Breast epithelium (tissue), 4 donors: ENCODE results near the gene CDH2. TPM values are rescaled to one million over a fixed set of nuclear protein-coding genes. Genes with fewer than 3 reads are reported as not detected.

ENCODE experiments used
- DNase-seq, 2 donors: peaks; one replicate each; pipeline ENCODE4 v3.0.0-alpha.2; 2019; ENCODE audit warnings: low spot score in 2 of 2
- H3K27ac ChIP-seq, 2 donors: fragments of 200-600 bp; sonication (generic) in 1 of 2; one replicate each; pipeline ENCODE4 v1.5.1; 2016 to 2019; ENCODE audit warnings: mild to moderate bottlenecking in 1 of 2
- H3K27me3 ChIP-seq, 2 donors: fragments of 200-600 bp; sonication (generic) in 1 of 2; one replicate each; pipeline versions ENCODE4 v1.5.1 to v1.6.0; 2017 to 2019; ENCODE audit warnings: control low read depth in 1 of 2, mild to moderate bottlenecking in 1 of 2
- H3K36me3 ChIP-seq: fragments of 200-600 bp; one replicate; pipeline ENCODE4 v1.5.1; 2019
- H3K4me1 ChIP-seq, 2 donors: fragments of 200-600 bp; sonication (generic); one replicate each; pipeline ENCODE4 v1.5.1; 2016 to 2019; ENCODE audit warnings: control low read depth in 1 of 2
- H3K4me3 ChIP-seq, 3 donors: fragments of 200-600 bp; sonication (generic); 1 replicate in 2 of 3; 2 replicates in 1 of 3; pipeline ENCODE4 v1.5.1; 2016 to 2019; ENCODE audit warnings: mild to moderate bottlenecking in 3 of 3, moderate library complexity in 2 of 3
- H3K9me3 ChIP-seq, 2 donors: fragments of 200-600 bp; sonication (generic) in 1 of 2; one replicate each; pipeline ENCODE4 v1.5.1; 2016 to 2019; ENCODE audit warnings: control low read depth in 1 of 2
- POLR2A ChIP-seq: fragments of 450-650 bp; IDR thresholded peaks from one replicate; pipeline ENCODE4 v1.6.1; 2016; ENCODE audit warnings: antibody characterized with exemption, mild to moderate bottlenecking, moderate library complexity
- POLR2AphosphoS5 ChIP-seq, 3 donors: sonication (generic); formaldehyde crosslinking; IDR thresholded peaks; one replicate each; pipeline ENCODE4 v1.6.1; 2017; ENCODE audit warnings: antibody characterized with exemption in 3 of 3
- intact Hi-C: fragments of 100-400 bp; cut with DNase I; formaldehyde crosslinking; loops from one replicate; pipeline ENCODE4 v1.15.1; 2023; ENCODE audit warnings: low total_unique reads
- total RNA-seq, 3 donors: library from RNA; depleted of rRNA; stranded (reverse); fragments of >200 nt; gene quantifications; one replicate each; pipeline ENCODE4 v1.1.0, GENCODE V29; 2016
- TF ChIP-seq, protein P1 (sequence below), 3 donors: fragments of 450-650 bp; IDR thresholded peaks; one replicate each; pipeline ENCODE4 v1.5.1; 2016 to 2017; ENCODE audit warnings: antibody characterized with exemption in 3 of 3, mild to moderate bottlenecking in 3 of 3, moderate library complexity in 3 of 3

The CDH2 gene
- total RNA-seq, 3 donors from 2014 or later, result 0.16 to 1.8 (median 0.33) TPM

DNA sequence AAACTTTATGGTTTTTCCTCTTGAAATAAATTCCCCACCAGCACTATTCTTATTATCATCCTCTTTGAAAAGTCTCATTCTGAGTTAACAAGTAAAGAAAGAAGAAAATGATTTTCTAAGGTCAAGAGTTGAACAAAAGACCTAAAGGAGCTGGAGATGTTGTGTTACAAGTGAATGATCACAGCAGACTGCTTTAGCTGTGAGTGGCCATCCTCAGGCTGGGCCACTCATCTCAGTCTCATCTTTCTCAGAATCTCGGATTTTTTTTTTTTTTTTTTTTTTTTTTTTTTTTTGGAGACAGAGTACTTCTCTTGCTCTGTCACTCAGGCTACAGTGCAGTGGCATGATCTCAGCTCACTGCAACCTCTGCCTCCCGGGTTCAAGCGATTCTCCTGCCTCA lies 133.3 kb downstream of the CDH2 start:
- H3K4me1 ChIP-seq, result no peaks in the 10 kb centered on the region
- no peaks in the 10 kb centered on the region for H3K9me3 ChIP-seq
- H3K36me3 ChIP-seq, result no peaks in the 10 kb centered on the region
- DNase-seq, result no peak
- TF ChIP-seq POLR2A (no peak), POLR2AphosphoS5 (IDR thresholded peaks at IDR 0.05) (no peak)
- TF ChIP-seq, protein P1, sequence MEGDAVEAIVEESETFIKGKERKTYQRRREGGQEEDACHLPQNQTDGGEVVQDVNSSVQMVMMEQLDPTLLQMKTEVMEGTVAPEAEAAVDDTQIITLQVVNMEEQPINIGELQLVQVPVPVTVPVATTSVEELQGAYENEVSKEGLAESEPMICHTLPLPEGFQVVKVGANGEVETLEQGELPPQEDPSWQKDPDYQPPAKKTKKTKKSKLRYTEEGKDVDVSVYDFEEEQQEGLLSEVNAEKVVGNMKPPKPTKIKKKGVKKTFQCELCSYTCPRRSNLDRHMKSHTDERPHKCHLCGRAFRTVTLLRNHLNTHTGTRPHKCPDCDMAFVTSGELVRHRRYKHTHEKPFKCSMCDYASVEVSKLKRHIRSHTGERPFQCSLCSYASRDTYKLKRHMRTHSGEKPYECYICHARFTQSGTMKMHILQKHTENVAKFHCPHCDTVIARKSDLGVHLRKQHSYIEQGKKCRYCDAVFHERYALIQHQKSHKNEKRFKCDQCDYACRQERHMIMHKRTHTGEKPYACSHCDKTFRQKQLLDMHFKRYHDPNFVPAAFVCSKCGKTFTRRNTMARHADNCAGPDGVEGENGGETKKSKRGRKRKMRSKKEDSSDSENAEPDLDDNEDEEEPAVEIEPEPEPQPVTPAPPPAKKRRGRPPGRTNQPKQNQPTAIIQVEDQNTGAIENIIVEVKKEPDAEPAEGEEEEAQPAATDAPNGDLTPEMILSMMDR (IDR thresholded peaks at IDR 0.05), result no peak
- H3K27me3 ChIP-seq, result no peaks in the 10 kb centered on the region
- H3K4me3 ChIP-seq, result no peak overlapping the region
- no peak overlapping the region for H3K27ac ChIP-seq
- intact Hi-C loops, result no loop called here

DNA sequence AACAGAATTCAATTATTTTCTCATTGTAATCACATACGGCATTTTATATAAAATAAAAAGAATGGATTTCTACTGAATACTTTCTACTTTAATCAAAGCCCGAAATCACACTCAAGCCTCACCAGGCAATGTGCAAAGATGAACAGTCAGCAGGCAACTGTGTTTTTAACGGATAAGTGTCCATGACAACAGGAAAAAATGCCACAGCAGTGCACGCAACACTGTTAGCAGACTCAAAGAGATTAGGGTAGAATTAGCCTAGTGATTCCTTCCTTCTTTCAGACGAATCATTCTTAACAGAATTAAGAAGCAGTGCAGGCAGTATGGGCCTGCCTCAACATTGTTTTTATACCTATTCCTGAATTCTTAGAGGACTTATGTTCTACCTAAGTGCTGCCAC lies 135.6 kb downstream of the CDH2 start:
- Histone ChIP-seq H3K27me3 (no peaks in the 10 kb centered on the region), H3K4me1 (no peaks in the 10 kb centered on the region), H3K4me3 (no peak overlapping the region), H3K27ac (no peak overlapping the region), H3K9me3 (no peaks in the 10 kb centered on the region), H3K36me3 (no peaks in the 10 kb centered on the region)
- TF ChIP-seq POLR2AphosphoS5 (IDR thresholded peaks at IDR 0.05), result no peak
- TF ChIP-seq POLR2A, result no peak
- TF ChIP-seq, protein P1 (IDR thresholded peaks at IDR 0.05), result no peak
- no peak for DNase-seq
- intact Hi-C loops, result no loop called here

DNA sequence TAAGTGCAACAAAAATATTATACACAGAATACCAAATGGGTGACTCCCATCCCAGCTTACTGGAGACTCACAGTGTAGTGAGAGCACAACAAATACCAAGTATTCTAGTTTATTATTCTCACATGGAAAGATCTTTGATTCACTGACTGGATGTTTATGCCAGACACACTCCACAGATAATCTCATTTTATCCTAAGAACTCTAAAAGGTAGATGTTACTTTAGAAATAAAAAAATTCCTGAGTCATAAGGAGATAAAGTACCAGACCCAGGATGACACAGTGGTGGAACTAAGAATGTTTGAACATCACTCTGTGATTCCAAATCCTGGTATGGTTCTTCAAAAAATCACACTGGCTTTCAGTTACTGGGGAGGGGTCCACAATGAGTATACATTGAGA lies 136.2 kb downstream of the CDH2 start:
- H3K27ac ChIP-seq, result no peak overlapping the region
- H3K4me3 ChIP-seq, result no peak overlapping the region
- H3K27me3 ChIP-seq, result no peaks in the 10 kb centered on the region
- no peaks in the 10 kb centered on the region for H3K36me3 ChIP-seq
- H3K9me3 ChIP-seq, result no peaks in the 10 kb centered on the region
- no peaks in the 10 kb centered on the region for H3K4me1 ChIP-seq
- TF ChIP-seq POLR2AphosphoS5 (IDR thresholded peaks at IDR 0.05), result no peak
- DNase-seq, result no peak
- intact Hi-C loops, result no loop called here

DNA sequence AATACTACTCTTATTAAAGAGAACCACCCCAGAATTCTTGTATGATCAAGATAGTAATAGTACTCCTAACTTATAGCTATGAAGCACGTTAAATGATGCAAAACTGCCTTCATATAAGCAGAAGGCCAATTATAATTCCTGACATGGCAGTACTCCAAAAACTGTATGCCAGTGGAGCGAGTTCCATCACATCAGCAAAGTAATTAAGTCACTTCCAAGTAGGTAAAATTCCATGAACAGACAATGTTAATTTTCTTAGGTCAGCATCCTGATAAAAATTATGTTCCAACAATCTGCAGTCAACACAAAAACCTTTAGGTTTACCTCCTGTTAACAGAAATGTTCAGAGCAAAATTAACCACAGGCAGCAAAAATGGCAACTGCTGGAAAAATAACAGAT lies 136.7 kb downstream of the CDH2 start:
- TF ChIP-seq POLR2AphosphoS5 (IDR thresholded peaks at IDR 0.05), result no peak
- no peak for DNase-seq
- Histone ChIP-seq H3K4me1 (no peaks in the 10 kb centered on the region), H3K4me3 (no peak overlapping the region), H3K27me3 (no peaks in the 10 kb centered on the region), H3K27ac (no peak overlapping the region), H3K36me3 (no peaks in the 10 kb centered on the region), H3K9me3 (no peaks in the 10 kb centered on the region)
- intact Hi-C loops, result no loop called here

DNA sequence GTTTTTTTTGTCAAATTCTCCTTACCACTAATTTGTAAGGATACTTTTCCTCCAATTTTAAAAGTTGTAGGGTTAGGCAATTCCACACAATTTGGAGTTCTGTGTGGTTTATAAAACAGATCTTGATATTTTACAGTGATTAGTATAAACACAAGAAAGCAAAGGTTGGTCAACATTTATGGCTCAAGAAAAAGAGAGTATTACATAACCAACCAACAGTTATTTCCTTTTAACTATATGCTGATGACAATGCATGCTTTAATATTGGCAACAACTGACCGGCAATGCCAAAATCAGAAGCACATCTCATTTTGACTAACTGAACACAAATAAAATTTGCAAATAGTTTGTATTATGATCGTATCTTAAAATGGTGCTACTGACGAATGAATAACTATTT lies 137.2 kb downstream of the CDH2 start:
- H3K27me3 ChIP-seq, result no peaks in the 10 kb centered on the region
- H3K36me3 ChIP-seq, result no peaks in the 10 kb centered on the region

DNA sequence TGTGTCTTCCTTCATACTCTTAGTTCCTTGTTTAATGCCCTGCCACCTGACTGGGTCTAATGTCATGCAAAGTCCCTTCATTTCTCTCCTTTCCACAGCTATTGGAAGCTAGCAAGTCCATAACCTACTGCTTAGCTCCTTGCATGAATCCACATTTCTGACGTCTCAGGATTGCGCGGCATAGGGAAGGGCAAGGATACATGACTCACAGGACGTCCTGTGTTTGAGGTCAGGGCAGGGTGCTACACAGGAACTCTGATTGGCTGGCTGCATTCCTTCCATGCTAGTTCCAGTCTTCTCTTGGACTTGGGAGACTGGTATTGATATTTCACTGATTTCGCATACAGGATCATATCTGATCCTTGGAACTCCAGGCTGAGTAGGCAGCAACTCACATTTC lies 137.9 kb downstream of the CDH2 start:
- Histone ChIP-seq H3K9me3 (no peaks in the 10 kb centered on the region), H3K4me1 (no peaks in the 10 kb centered on the region), H3K36me3 (no peaks in the 10 kb centered on the region), H3K27me3 (no peaks in the 10 kb centered on the region), H3K4me3 (no peak overlapping the region), H3K27ac (no peak overlapping the region)
- no peak for DNase-seq
- intact Hi-C loops, result no loop called here
- TF ChIP-seq, protein P1 (IDR thresholded peaks at IDR 0.05), result no peak
- TF ChIP-seq POLR2AphosphoS5 (IDR thresholded peaks at IDR 0.05) (no peak), POLR2A (no peak)

More for the DNA sequence above, 137.2 kb downstream of the CDH2 start:
- H3K4me1 ChIP-seq, result no peaks in the 10 kb centered on the region
- no peak overlapping the region for H3K4me3 ChIP-seq
- H3K9me3 ChIP-seq, result no peaks in the 10 kb centered on the region
- no peak overlapping the region for H3K27ac ChIP-seq
- no peak for DNase-seq
- intact Hi-C loops, result no loop called here
- TF ChIP-seq POLR2A (no peak), POLR2AphosphoS5 (IDR thresholded peaks at IDR 0.05) (no peak)
- TF ChIP-seq, protein P1 (IDR thresholded peaks at IDR 0.05), result no peak
